GM12878 (cell line): ENCODE data around the gene BRCA2. TPM values are rescaled to one million over a fixed set of nuclear protein-coding genes. Genes with fewer than 3 reads are reported as not detected.
A peak's percentile ranks its signal among the peaks of the same experiment; 100 is the strongest.
"Not testable (repeated sequence)": the region's sequence is repeated elsewhere in the genome, so short reads cannot be mapped to it uniquely, and the experiment has no call there.

Experiments used
- ATAC-seq: fragments of 200-7000 bp; cut with Tn5 transposase; 3 replicates; pipeline ENCODE4 v1.9.1; 2020; ENCODE audit warnings: mild to moderate bottlenecking, moderate library complexity
- BruUV-seq: library from RNA; stranded (reverse); fragments of 400-500 nt; replicated peaks from 2 replicates; lab custom pipeline; 2021; lab: Mats Ljungman, UMichigan
- CTCF ChIA-PET: fragments of 300-600 bp; sonication (Branson Sonifier 250); formaldehyde crosslinking; extraction: SDS; loops from one replicate; lab custom pipeline; 2021; ENCODE audit warnings: inconsistent platforms; lab: Yijun Ruan, JAX
- POLR2A ChIA-PET: fragments of 350-600 bp; formaldehyde crosslinking; extraction: SDS; loops from one replicate; lab custom pipeline; 2021; ENCODE audit warnings: inconsistent platforms; lab: Charles Lee
- RAD21 ChIA-PET: fragments of 300-600 bp; sonication (Branson Sonifier 250); formaldehyde crosslinking; loops from one replicate; lab custom pipeline; 2023; ENCODE audit warnings: antibody characterized with exemption; ENCODE audit not compliant: unreplicated experiment; lab: Charles Lee
- SMC1A ChIA-PET: fragments of 300-600 bp; sonication (Branson Sonifier 250); formaldehyde crosslinking; loops from one replicate; lab custom pipeline; 2023; ENCODE audit not compliant: unreplicated experiment, uncharacterized antibody; lab: Charles Lee
- DNase-seq: peaks from one replicate; pipeline ENCODE4 v3.0.0-alpha.2; 2011; ENCODE audit warnings: low read depth, low spot score
- FAIRE-seq: peaks from 3 replicates; lab custom pipeline; 2011; peaks lifted over from hg19 to GRCh38; lab: Jason Lieb, UNC
- H2AFZ ChIP-seq: 2 replicates; pipeline ENCODE4 v1.6.0; 2011; ENCODE audit warnings: low read depth, low read length, control low read depth; ENCODE audit not compliant: control insufficient read depth
- H3K27ac ChIP-seq: 2 replicates; pipeline ENCODE4 v1.5.1; 2011; ENCODE audit warnings: control low read depth; ENCODE audit not compliant: control insufficient read depth, insufficient read depth
- H3K27me3 ChIP-seq, 2 experiments: replicated peaks in 1 of 2; 2 replicates each; pipeline versions ENCODE4 v1.6.0 to v1.6.1; 2011; ENCODE audit warnings: low read length in 1 of 2; ENCODE audit not compliant: control insufficient read depth in 2 of 2, insufficient read depth in 2 of 2
- H3K36me3 ChIP-seq, 2 experiments: 2 replicates each; pipeline ENCODE4 v1.5.1; 2011; ENCODE audit warnings: low read length in 1 of 2; ENCODE audit not compliant: control insufficient read depth in 2 of 2, insufficient read depth in 2 of 2
- H3K4me1 ChIP-seq: 2 replicates; pipeline ENCODE4 v1.6.1; 2011; ENCODE audit warnings: mild to moderate bottlenecking, low read length, moderate library complexity, mixed read lengths; ENCODE audit not compliant: control insufficient read depth, insufficient read depth
- H3K4me2 ChIP-seq: 2 replicates; pipeline ENCODE4 v1.6.0; 2011; ENCODE audit warnings: control low read depth; ENCODE audit not compliant: control insufficient read depth, insufficient read depth
- H3K4me3 ChIP-seq: fragments of 200-600 bp; sonication (generic); 2 replicates; pipeline ENCODE4 v1.5.1; 2016
- H3K79me2 ChIP-seq: 2 replicates; pipeline ENCODE4 v1.6.0; 2011; ENCODE audit warnings: low read length; ENCODE audit not compliant: control insufficient read depth, insufficient read depth
- H3K9ac ChIP-seq: 2 replicates; pipeline ENCODE4 v1.8.0; 2011; ENCODE audit warnings: low read length, control low read depth, mixed read lengths; ENCODE audit not compliant: control insufficient read depth, insufficient read depth
- H3K9me3 ChIP-seq: replicated peaks from 3 replicates; pipeline ENCODE4 v1.5.1; 2011; ENCODE audit warnings: mild to moderate bottlenecking, low read length; ENCODE audit not compliant: control insufficient read depth, insufficient read depth
- H4K20me1 ChIP-seq: 2 replicates; pipeline ENCODE4 v1.6.0; 2011; ENCODE audit not compliant: control insufficient read depth, insufficient read depth
- CEBPB ChIP-seq, 2 experiments: fragments of 150-350 bp in 1 of 2; IDR thresholded peaks; 2 replicates each; pipeline ENCODE4 v1.6.1; 2012 to 2014; ENCODE audit warnings: low read depth in 2 of 2, low read length in 2 of 2, borderline replicate concordance in 1 of 2, inconsistent platforms in 1 of 2
- IKZF1 ChIP-seq: fragments of 450-650 bp; conservative IDR thresholded peaks from 2 replicates; pipeline ENCODE4 v1.6.1; 2017; ENCODE audit warnings: antibody characterized with exemption, mild to moderate bottlenecking
- MYB ChIP-seq: fragments of 150-350 bp; IDR thresholded peaks from 2 replicates; pipeline ENCODE4 v1.6.1; 2014; ENCODE audit warnings: mild to moderate bottlenecking, low read depth, low read length, borderline replicate concordance
- NFYB ChIP-seq: IDR thresholded peaks from 2 replicates; pipeline ENCODE4 v1.6.1; 2011; ENCODE audit warnings: low read depth, mild to moderate bottlenecking, low read length, improper control_type of control experiment, moderate library complexity; ENCODE audit not compliant: insufficient read depth
- ZBTB40 ChIP-seq: fragments of 450-650 bp; IDR thresholded peaks from 2 replicates; pipeline ENCODE4 v1.6.1; 2016; ENCODE audit warnings: mild to moderate bottlenecking, moderate library complexity, borderline replicate concordance
- WGBS: methylation state at CpG from one replicate; pipeline ENCODE4 v1.1.6; 2016; ENCODE audit warnings: low lambda C conversion rate; ENCODE audit not compliant: insufficient replicate concordance, insufficient coverage; ENCODE audit errors: missing lambda C conversion rate; 5-methylcytosine and 5-hydroxymethylcytosine counted together
- in situ Hi-C: fragments of 300-500 bp; cut with MboI; formaldehyde crosslinking; loops from 9 replicates; pipeline ENCODE4 v1.14.3; 2018; ENCODE audit warnings: mixed read lengths
- intact Hi-C: fragments of 100-400 bp; cut with micrococcal nuclease; formaldehyde crosslinking; loops from one replicate; pipeline ENCODE4 v1.14.2; 2022; ENCODE audit not compliant: unreplicated experiment
- polyA plus RNA-seq, 11 experiments: library from polyadenylated mRNA; depleted of rRNA in 4 of 11; unstranded in 6 of 11; stranded (reverse) in 5 of 11; fragments of >200 nt; fragmentation: Nextera tagmentation in 4 of 11; fragmentation: Illumina TruSeq in 1 of 11; extraction: Ambion mirVana in 4 of 11; extraction: Trizol in 1 of 11; gene quantifications; 1 replicate in 1 of 11; 2 replicates in 10 of 11; pipeline versions ENCODE4 v1.2.1 to v1.2.3, GENCODE V29; 2011 to 2016; ENCODE audit warnings: inconsistent platforms in 2 of 11, missing spikeins in 2 of 11, low read depth in 1 of 11
- total RNA-seq, 4 experiments: library from RNA; depleted of rRNA in 3 of 4; stranded (reverse); fragments of >200 nt in 3 of 4; fragmentation: Illumina TruSeq in 1 of 4; extraction: Trizol in 1 of 4; gene quantifications; 2 replicates each; pipeline versions ENCODE4 v1.2.1 to v1.2.3, GENCODE V29; 2013 to 2021
- TF ChIP-seq, protein P1 (sequence below): fragments of 450-650 bp; IDR thresholded peaks from 2 replicates; pipeline ENCODE4 v1.6.1; 2017; ENCODE audit warnings: mild to moderate bottlenecking
- TF ChIP-seq, protein P2 (sequence below): fragments of 450-650 bp; IDR thresholded peaks from 2 replicates; pipeline ENCODE4 v1.6.1; 2017; ENCODE audit warnings: low read depth, mild to moderate bottlenecking, moderate library complexity

Gene BRCA2
- total and polyA plus RNA-seq, 10 of the 15 experiments (the other 5 are each of a cell fraction or from before 2014, with no cell fraction given) = 7.6 to 42.2 (median 23.9) TPM

- CTCF ChIA-PET = interaction anchor here (1.1 kb wide), 1 partner anchor 10 kb away, joined by 3 read pairs; no protein-coding TSS in a partner anchor
- H3K4me2 ChIP-seq, H3K9me3 ChIP-seq, H3K27me3 ChIP-seq, SMC1A ChIA-PET, H3K79me2 ChIP-seq, in situ Hi-C loops, H3K27ac ChIP-seq, H2AFZ ChIP-seq, H4K20me1 ChIP-seq, H3K4me1 ChIP-seq, POLR2A ChIA-PET, H3K36me3 ChIP-seq, FAIRE-seq, H3K4me3 ChIP-seq, ATAC-seq, H3K9ac ChIP-seq, DNase-seq, BruUV-seq, intact Hi-C loops: not testable (repeated sequence)
- RAD21 ChIA-PET = interaction anchor here (1.1 kb wide), 1 partner anchor 194 kb away, joined by 3 read pairs; no protein-coding TSS in a partner anchor
- WGBS = 96% methylated on average over 15 of the region's 15 CpGs
- peak; percentile 54; the same call in 1 of the 2 replicates for TF ChIP-seq NFYB
Observed at GRCh38 chr13:32350839-32351441, 35.6 kb downstream of the BRCA2 start.

DNA sequence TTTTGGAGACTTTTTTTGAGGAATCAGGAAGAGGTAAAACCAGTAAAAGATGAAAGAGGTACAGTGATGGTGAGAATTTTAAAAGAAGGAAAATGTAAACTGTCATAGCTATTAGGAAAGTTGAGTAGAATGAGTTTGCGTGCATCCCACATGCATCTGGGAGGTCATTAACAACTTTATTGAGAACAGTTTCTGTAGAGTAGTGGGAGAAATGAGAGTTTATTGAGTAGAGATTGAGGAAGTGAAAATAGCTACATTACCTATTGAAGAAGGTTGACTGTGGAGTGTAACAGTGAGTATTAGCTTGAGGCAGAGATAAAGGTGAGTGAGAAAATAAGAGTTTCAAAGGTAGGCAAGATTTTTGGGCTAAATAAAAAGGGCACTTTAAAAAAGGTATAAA lies 38.7 kb downstream of the BRCA2 start:
- intact Hi-C loops = no loop called here
- no peaks in the 10 kb centered on the region for H4K20me1 ChIP-seq
- peaks cover 0 to 6% of the 10 kb centered on the region in 2 experiments; a peak in 1 of 4 replicates for H3K36me3 ChIP-seq
- no peaks in the 10 kb centered on the region for H3K9me3 ChIP-seq
- H3K4me3 ChIP-seq = no peak overlapping the region
- no peaks in the 10 kb centered on the region for H3K79me2 ChIP-seq
- ChIA-PET POLR2A (interaction anchor here (0.7 kb wide), 1 partner anchor 10 kb away, joined by 3 read pairs; no protein-coding TSS in a partner anchor), SMC1A (interaction anchor here (1.0 kb wide), 1 partner anchor 10 kb away, joined by 3 read pairs; no protein-coding TSS in a partner anchor), RAD21 (no interaction called here), CTCF (no interaction called here)
- ATAC-seq = peak; percentile 91
- FAIRE-seq = peak; percentile 88
- no peak for DNase-seq
- no peak overlapping the region for H3K9ac ChIP-seq
- H2AFZ ChIP-seq = no peak overlapping the region
- no peak overlapping the region for H3K27ac ChIP-seq
- in situ Hi-C loops = no loop called here
- H3K27me3 ChIP-seq = no peaks in the 10 kb centered on the region
- no peaks in the 10 kb centered on the region for H3K4me1 ChIP-seq
- no TSS peak for BruUV-seq
- no peak overlapping the region for H3K4me2 ChIP-seq
- 100% methylated on average over 1 of the region's 1 CpG for WGBS
- TF ChIP-seq MYB (no peak), IKZF1 (peak; percentile 48), ZBTB40 (peak; percentile 90), CEBPB (IDR thresholded peaks at IDR 0.05; ENCODE audit: borderline replicate concordance in 1 of 2, low read depth in 2 of 2, low read length in 2 of 2) (no peak)
- TF ChIP-seq, protein P1, sequence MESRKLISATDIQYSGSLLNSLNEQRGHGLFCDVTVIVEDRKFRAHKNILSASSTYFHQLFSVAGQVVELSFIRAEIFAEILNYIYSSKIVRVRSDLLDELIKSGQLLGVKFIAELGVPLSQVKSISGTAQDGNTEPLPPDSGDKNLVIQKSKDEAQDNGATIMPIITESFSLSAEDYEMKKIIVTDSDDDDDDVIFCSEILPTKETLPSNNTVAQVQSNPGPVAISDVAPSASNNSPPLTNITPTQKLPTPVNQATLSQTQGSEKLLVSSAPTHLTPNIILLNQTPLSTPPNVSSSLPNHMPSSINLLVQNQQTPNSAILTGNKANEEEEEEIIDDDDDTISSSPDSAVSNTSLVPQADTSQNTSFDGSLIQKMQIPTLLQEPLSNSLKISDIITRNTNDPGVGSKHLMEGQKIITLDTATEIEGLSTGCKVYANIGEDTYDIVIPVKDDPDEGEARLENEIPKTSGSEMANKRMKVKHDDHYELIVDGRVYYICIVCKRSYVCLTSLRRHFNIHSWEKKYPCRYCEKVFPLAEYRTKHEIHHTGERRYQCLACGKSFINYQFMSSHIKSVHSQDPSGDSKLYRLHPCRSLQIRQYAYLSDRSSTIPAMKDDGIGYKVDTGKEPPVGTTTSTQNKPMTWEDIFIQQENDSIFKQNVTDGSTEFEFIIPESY = 0 out of 2 replicates have a peak, but pooled peaks have one; percentile 41
- TF ChIP-seq, protein P2, sequence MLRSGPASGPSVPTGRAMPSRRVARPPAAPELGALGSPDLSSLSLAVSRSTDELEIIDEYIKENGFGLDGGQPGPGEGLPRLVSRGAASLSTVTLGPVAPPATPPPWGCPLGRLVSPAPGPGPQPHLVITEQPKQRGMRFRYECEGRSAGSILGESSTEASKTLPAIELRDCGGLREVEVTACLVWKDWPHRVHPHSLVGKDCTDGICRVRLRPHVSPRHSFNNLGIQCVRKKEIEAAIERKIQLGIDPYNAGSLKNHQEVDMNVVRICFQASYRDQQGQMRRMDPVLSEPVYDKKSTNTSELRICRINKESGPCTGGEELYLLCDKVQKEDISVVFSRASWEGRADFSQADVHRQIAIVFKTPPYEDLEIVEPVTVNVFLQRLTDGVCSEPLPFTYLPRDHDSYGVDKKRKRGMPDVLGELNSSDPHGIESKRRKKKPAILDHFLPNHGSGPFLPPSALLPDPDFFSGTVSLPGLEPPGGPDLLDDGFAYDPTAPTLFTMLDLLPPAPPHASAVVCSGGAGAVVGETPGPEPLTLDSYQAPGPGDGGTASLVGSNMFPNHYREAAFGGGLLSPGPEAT = peak; percentile 19; the same call in 1 of the 2 replicates
